ENCODE results near the gene CTIF. TPM values are rescaled to one million over a fixed set of nuclear protein-coding genes. Genes with fewer than 3 reads are reported as not detected.

CTIF gene
- total RNA-seq, 1 donor from 2014 or later = 137 TPM

GRCh38 chr18:48640566-48641270 is 101.9 kb downstream of the CTIF start:
- Mint-ChIP-seq H3K36me3 (ENCODE audit: unreplicated experiment) (peaks cover 8% of the 10 kb centered on the region), H3K27ac (ENCODE audit: unreplicated experiment) (peak overlapping the region; percentile 52), H3K27me3 (ENCODE audit: unreplicated experiment) (peaks cover 4% of the 10 kb centered on the region), H3K4me1 (ENCODE audit: low read depth, unreplicated experiment) (peaks cover 9% of the 10 kb centered on the region), H3K9me3 (ENCODE audit: unreplicated experiment) (peaks cover 8% of the 10 kb centered on the region), H3K4me3 (ENCODE audit: unreplicated experiment) (no peak overlapping the region)
- no peak for TF ChIP-seq CTCF (IDR thresholded peaks at IDR 0.05; ENCODE audit: partially characterized antibody, unreplicated experiment)
- DNase-seq = peak; percentile 2

- H3K27ac Mint-ChIP-seq (ENCODE audit: unreplicated experiment) = no peak overlapping the region
- DNase-seq = peak; percentile 2
- H3K9me3 Mint-ChIP-seq (ENCODE audit: unreplicated experiment) = peaks cover 8% of the 10 kb centered on the region
- no peak for TF ChIP-seq CTCF (IDR thresholded peaks at IDR 0.05; ENCODE audit: partially characterized antibody, unreplicated experiment)
- no peak overlapping the region for H3K4me3 Mint-ChIP-seq (ENCODE audit: unreplicated experiment)
- H3K36me3 Mint-ChIP-seq (ENCODE audit: unreplicated experiment) = peaks cover 8% of the 10 kb centered on the region
- H3K27me3 Mint-ChIP-seq (ENCODE audit: unreplicated experiment) = peaks cover 4% of the 10 kb centered on the region
- peaks cover 11% of the 10 kb centered on the region for H3K4me1 Mint-ChIP-seq (ENCODE audit: low read depth, unreplicated experiment)
Observed at GRCh38 chr18:48641981-48642380, 103.2 kb downstream of the CTIF start.

- H3K27me3 Mint-ChIP-seq (ENCODE audit: unreplicated experiment) = peaks cover 4% of the 10 kb centered on the region
- peak overlapping the region; percentile 7 for H3K27ac Mint-ChIP-seq (ENCODE audit: unreplicated experiment)
- no peak for TF ChIP-seq CTCF (IDR thresholded peaks at IDR 0.05; ENCODE audit: partially characterized antibody, unreplicated experiment)
- H3K4me1 Mint-ChIP-seq (ENCODE audit: low read depth, unreplicated experiment) = peaks cover 13% of the 10 kb centered on the region
- H3K9me3 Mint-ChIP-seq (ENCODE audit: unreplicated experiment) = peaks cover 8% of the 10 kb centered on the region
- H3K4me3 Mint-ChIP-seq (ENCODE audit: unreplicated experiment) = no peak overlapping the region
- no peak for DNase-seq
- H3K36me3 Mint-ChIP-seq (ENCODE audit: unreplicated experiment) = peaks cover 8% of the 10 kb centered on the region
Observed at GRCh38 chr18:48642503-48642902, 103.7 kb downstream of the CTIF start.

- peaks cover 5% of the 10 kb centered on the region for H3K9me3 Mint-ChIP-seq (ENCODE audit: unreplicated experiment)
- no peak for DNase-seq
- no peak overlapping the region for H3K27ac Mint-ChIP-seq (ENCODE audit: unreplicated experiment)
- peaks cover 8% of the 10 kb centered on the region for H3K36me3 Mint-ChIP-seq (ENCODE audit: unreplicated experiment)
- peaks cover 13% of the 10 kb centered on the region for H3K4me1 Mint-ChIP-seq (ENCODE audit: low read depth, unreplicated experiment)
- peaks cover 3% of the 10 kb centered on the region for H3K27me3 Mint-ChIP-seq (ENCODE audit: unreplicated experiment)
- H3K4me3 Mint-ChIP-seq (ENCODE audit: unreplicated experiment) = no peak overlapping the region
- TF ChIP-seq CTCF (IDR thresholded peaks at IDR 0.05; ENCODE audit: partially characterized antibody, unreplicated experiment) = no peak
Observed at GRCh38 chr18:48643262-48643661, 104.4 kb downstream of the CTIF start.

- no peak for TF ChIP-seq CTCF (IDR thresholded peaks at IDR 0.05; ENCODE audit: partially characterized antibody, unreplicated experiment)
- peaks cover 8% of the 10 kb centered on the region for H3K36me3 Mint-ChIP-seq (ENCODE audit: unreplicated experiment)
- peaks cover 2% of the 10 kb centered on the region for H3K27me3 Mint-ChIP-seq (ENCODE audit: unreplicated experiment)
- peaks cover 13% of the 10 kb centered on the region for H3K4me1 Mint-ChIP-seq (ENCODE audit: low read depth, unreplicated experiment)
- H3K27ac Mint-ChIP-seq (ENCODE audit: unreplicated experiment) = peak overlapping the region; percentile 35
- H3K4me3 Mint-ChIP-seq (ENCODE audit: unreplicated experiment) = no peak overlapping the region
- peaks cover 4% of the 10 kb centered on the region for H3K9me3 Mint-ChIP-seq (ENCODE audit: unreplicated experiment)
- DNase-seq = no peak
Observed at GRCh38 chr18:48644029-48644428, 105.2 kb downstream of the CTIF start.
